Activated naive CD8-positive, alpha-beta T cell treated with anti-CD3 and anti-CD28 coated beads, Interleukin-2, amount 10 ng/mL, durations not matched to agents 7 days and 5 days (primary cell): ENCODE data around the gene PPP1R26. TPM values are rescaled to one million over a fixed set of nuclear protein-coding genes. Genes with fewer than 3 reads are reported as not detected.
"Not testable (repeated sequence)": the region's sequence is repeated elsewhere in the genome, so short reads cannot be mapped to it uniquely, and the experiment has no call there.

Experiments used
- ATAC-seq: fragments of 150-1000 bp; cut with Tn5 transposase; one replicate; pipeline ENCODE4 v1.10.0; 2021; ENCODE audit warnings: low read depth, moderate library complexity
- POLR2A ChIA-PET: fragments of 350-600 bp; sonication (Branson Sonifier 250); formaldehyde crosslinking; loops from one replicate; lab custom pipeline; 2021; ENCODE audit warnings: antibody characterized with exemption; lab: Charles Lee
- DNase-seq: peaks from one replicate; pipeline ENCODE4 v3.0.0; 2021
- H3K27ac Mint-ChIP-seq: one replicate; pipeline ENCODE4 v1.8.0; 2022; ENCODE audit warnings: mild to moderate bottlenecking, mixed read lengths
- H3K27me3 Mint-ChIP-seq: one replicate; pipeline ENCODE4 v1.8.0; 2022; ENCODE audit warnings: mild to moderate bottlenecking, moderate library complexity, mixed read lengths
- H3K36me3 Mint-ChIP-seq: one replicate; pipeline ENCODE4 v1.8.0; 2021; ENCODE audit warnings: mild to moderate bottlenecking, mixed read lengths
- H3K4me1 Mint-ChIP-seq: one replicate; pipeline ENCODE4 v1.8.0; 2021; ENCODE audit warnings: mixed read lengths
- H3K4me3 Mint-ChIP-seq: one replicate; pipeline ENCODE4 v1.8.0; 2022; ENCODE audit warnings: mild to moderate bottlenecking, moderate library complexity, mixed read lengths
- H3K9me3 Mint-ChIP-seq: one replicate; pipeline ENCODE4 v1.8.0; 2021; ENCODE audit warnings: mixed read lengths
- total RNA-seq, 2 experiments: library from RNA; stranded (reverse); gene quantifications; one replicate each; pipeline ENCODE4 v1.2.3, GENCODE V29; 2021

PPP1R26 gene
- total RNA-seq, 2 experiments from 2014 or later, result 0.17 to 0.28 TPM

- Mint-ChIP-seq H3K9me3 (no peaks in the 10 kb centered on the region), H3K27me3 (peaks cover 17% of the 10 kb centered on the region), H3K4me1 (no peaks in the 10 kb centered on the region), H3K36me3 (no peaks in the 10 kb centered on the region), H3K27ac (no peak overlapping the region), H3K4me3 (no peak overlapping the region)
- DNase-seq (no peak), ATAC-seq (no peak)
- POLR2A ChIA-PET, result no interaction called here
Observed at GRCh38 chr9:135521608-135522095, 42.1 kb downstream of the PPP1R26 start.

DNA sequence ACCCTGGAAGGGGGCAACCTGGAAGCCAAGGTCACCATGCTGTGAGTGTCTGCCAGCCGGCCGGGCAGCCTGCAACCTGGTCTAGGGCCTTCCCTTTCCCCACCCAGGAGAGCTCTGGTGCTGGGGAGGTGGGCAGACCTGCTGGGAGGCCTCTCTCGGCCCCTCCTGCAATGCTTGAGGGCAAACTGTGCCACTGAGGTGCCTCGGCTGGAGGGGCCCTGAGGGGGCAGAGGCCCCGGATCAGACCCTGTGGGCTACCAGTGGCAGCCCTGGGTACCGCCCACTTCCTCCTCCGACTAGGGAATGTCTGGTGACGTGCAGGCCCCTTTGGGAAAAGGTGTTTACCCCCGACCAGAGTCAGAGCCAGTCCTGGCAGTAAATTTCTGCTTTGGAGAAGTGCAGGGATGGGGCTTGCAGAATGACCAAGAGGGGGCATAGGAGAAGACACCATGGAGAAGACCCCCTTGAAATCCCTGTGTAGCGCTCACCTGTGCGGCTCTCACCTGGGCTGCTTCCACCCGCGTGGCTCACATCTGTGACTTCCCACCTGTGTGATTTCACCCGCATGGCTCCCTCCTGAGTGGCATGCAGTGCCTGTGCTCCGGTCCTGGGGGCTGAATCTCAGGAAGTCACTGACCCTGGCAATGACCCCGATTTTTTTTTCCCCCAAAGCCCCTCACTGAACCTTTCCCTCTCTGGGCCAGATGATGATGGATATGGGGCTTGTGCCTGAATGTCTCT, 42.7 kb downstream of the PPP1R26 start:
- POLR2A ChIA-PET, result no interaction called here
- ATAC-seq (no peak), DNase-seq (no peak)
- Mint-ChIP-seq H3K27me3 (peaks cover 16% of the 10 kb centered on the region), H3K27ac (no peak overlapping the region), H3K4me3 (no peak overlapping the region), H3K36me3 (no peaks in the 10 kb centered on the region), H3K4me1 (no peaks in the 10 kb centered on the region), H3K9me3 (no peaks in the 10 kb centered on the region)

DNA sequence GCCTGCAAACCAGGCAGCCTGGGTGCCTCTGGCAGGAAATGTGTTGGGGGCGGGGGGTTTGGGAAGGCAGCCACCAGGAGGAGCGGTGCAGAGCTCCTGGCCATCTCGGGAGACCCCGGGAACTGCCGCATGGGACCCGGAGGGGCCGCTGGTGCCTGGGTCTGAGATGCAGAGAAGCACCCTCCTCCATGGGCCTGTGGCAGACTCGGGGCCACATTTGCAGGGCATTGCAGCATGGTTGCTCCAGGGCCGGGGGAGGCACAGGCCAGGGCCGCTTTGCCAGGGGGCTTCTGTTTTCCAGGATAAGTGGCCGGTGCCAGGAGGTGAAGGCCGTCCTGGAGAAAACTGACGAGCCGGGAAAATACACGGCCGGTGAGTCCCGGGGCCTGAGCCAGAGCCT, 43.3 kb downstream of the PPP1R26 start:
- H3K27ac Mint-ChIP-seq, result no peak overlapping the region
- no peaks in the 10 kb centered on the region for H3K36me3 Mint-ChIP-seq
- H3K27me3 Mint-ChIP-seq, result peaks cover 11% of the 10 kb centered on the region

GRCh38 chr9:135523521-135524129, 44.0 kb downstream of the PPP1R26 start:
- no peak overlapping the region for H3K27ac Mint-ChIP-seq
- H3K36me3 Mint-ChIP-seq, result no peaks in the 10 kb centered on the region
- H3K4me1 Mint-ChIP-seq, result no peaks in the 10 kb centered on the region
- DNase-seq (no peak), ATAC-seq (no peak)
- H3K4me3 Mint-ChIP-seq, result no peak overlapping the region
- H3K27me3 Mint-ChIP-seq, result peaks cover 7% of the 10 kb centered on the region
- POLR2A ChIA-PET, result no interaction called here
- no peaks in the 10 kb centered on the region for H3K9me3 Mint-ChIP-seq

More for the DNA sequence above, 43.3 kb downstream of the PPP1R26 start:
- Mint-ChIP-seq H3K4me1 (no peaks in the 10 kb centered on the region), H3K4me3 (no peak overlapping the region), H3K9me3 (no peaks in the 10 kb centered on the region)
- ATAC-seq, result no peak
- DNase-seq, result no peak
- POLR2A ChIA-PET, result no interaction called here

- ATAC-seq (no peak), DNase-seq (no peak)
- Mint-ChIP-seq H3K9me3 (no peaks in the 10 kb centered on the region), H3K4me3 (no peak overlapping the region), H3K4me1 (peaks cover 1% of the 10 kb centered on the region), H3K27me3 (peaks cover 4% of the 10 kb centered on the region), H3K36me3 (no peaks in the 10 kb centered on the region), H3K27ac (no peak overlapping the region)
- POLR2A ChIA-PET, result interaction anchor here (0.6 kb wide), 1 partner anchor 115 kb away, joined by 3 read pairs; the partner anchor contains the start of gene GLT6D1
Observed at GRCh38 chr9:135524130-135524861, 44.7 kb downstream of the PPP1R26 start.

GRCh38 chr9:135525241-135526088, 45.9 kb downstream of the PPP1R26 start:
- Mint-ChIP-seq H3K27me3 (peaks cover 5% of the 10 kb centered on the region), H3K4me3 (no peak overlapping the region), H3K36me3 (no peaks in the 10 kb centered on the region), H3K9me3 (no peaks in the 10 kb centered on the region), H3K4me1 (peaks cover 1% of the 10 kb centered on the region), H3K27ac (no peak overlapping the region)
- ATAC-seq (no peak), DNase-seq (no peak)
- POLR2A ChIA-PET, result no interaction called here

DNA sequence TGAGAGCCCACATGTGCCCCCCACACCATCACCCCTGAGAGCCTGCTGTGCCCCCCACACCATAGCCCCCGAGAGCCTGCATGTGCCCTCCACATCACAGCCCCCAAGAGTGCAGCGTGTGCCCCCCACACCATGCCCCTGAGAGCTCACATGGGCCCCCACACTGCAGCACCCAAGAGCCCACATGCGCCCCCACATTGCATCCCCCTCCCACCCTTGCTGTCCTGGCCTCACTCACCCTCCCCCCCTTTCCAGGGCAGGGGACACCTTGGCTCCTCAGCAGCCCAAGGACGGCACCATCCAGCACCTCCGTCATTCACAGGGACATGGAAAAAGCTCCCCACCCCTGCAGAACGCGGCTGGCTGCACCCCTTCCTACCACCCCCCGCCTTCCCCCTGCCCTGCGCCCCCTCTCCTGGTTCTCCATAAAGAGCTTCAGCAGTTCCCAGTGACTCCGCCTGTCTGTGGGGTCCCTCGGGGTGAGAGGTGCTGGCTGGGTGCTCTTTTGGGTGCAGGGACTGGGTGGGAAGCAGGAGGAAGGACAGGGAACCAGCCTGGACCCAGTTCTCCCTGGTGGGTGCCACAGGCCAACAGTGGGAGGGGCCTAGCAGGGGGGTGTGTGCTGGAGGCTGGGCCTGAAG, 46.6 kb downstream of the PPP1R26 start:
- no peak for ATAC-seq
- Mint-ChIP-seq H3K36me3 (no peaks in the 10 kb centered on the region), H3K27ac (no peak overlapping the region), H3K4me3 (no peak overlapping the region), H3K27me3 (peaks cover 3% of the 10 kb centered on the region), H3K9me3 (no peaks in the 10 kb centered on the region), H3K4me1 (peaks cover 1% of the 10 kb centered on the region)
- POLR2A ChIA-PET, result no interaction called here
- no peak for DNase-seq

- ATAC-seq, result no peak
- POLR2A ChIA-PET, result no interaction called here
Observed at GRCh38 chr9:135526730-135527571, 47.4 kb downstream of the PPP1R26 start.

GRCh38 chr9:135528842-135529435, 49.4 kb downstream of the PPP1R26 start:
- POLR2A ChIA-PET, H3K27me3 Mint-ChIP-seq, H3K4me1 Mint-ChIP-seq, H3K36me3 Mint-ChIP-seq, DNase-seq, H3K4me3 Mint-ChIP-seq, H3K27ac Mint-ChIP-seq, ATAC-seq, H3K9me3 Mint-ChIP-seq: not testable (repeated sequence)

More at GRCh38 chr9:135526730-135527571, 47.4 kb downstream of the PPP1R26 start:
- peaks cover 3% of the 10 kb centered on the region for H3K27me3 Mint-ChIP-seq
- H3K36me3 Mint-ChIP-seq, result no peaks in the 10 kb centered on the region
- H3K4me3 Mint-ChIP-seq, result no peak overlapping the region
- H3K27ac Mint-ChIP-seq, result no peak overlapping the region
- DNase-seq, result no peak
- H3K4me1 Mint-ChIP-seq, result peaks cover 1% of the 10 kb centered on the region
- no peaks in the 10 kb centered on the region for H3K9me3 Mint-ChIP-seq

- H3K9me3 Mint-ChIP-seq, result no peaks in the 10 kb centered on the region
- peaks cover 1% of the 10 kb centered on the region for H3K4me1 Mint-ChIP-seq
- H3K36me3 Mint-ChIP-seq, result no peaks in the 10 kb centered on the region
- H3K4me3 Mint-ChIP-seq, result no peak overlapping the region
- no peak overlapping the region for H3K27ac Mint-ChIP-seq
- H3K27me3 Mint-ChIP-seq, result peaks cover 10% of the 10 kb centered on the region
- no peak for DNase-seq
- ATAC-seq, result no peak
- POLR2A ChIA-PET, result no interaction called here
Observed at GRCh38 chr9:135530146-135530545, 50.6 kb downstream of the PPP1R26 start.

DNA sequence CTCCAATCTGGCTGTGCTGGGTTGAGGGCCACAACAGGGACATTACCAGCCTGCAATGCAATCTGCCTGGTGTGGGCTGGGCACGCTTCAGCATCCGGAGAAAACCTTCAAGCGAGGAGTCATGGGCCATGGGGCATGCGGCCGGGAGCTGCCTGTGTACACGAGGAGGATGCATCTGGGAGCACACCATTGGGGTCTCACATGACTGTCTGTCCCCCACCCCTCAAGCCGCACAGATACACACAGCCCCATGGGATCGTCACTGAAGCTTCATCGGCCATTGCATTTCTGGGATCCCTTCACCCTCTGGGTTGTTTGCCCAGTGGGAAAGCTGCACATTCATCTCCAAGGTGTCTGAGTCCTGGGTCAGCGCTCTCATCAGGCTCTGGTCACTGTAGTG, 51.5 kb downstream of the PPP1R26 start:
- H3K9me3 Mint-ChIP-seq, result no peaks in the 10 kb centered on the region
- ATAC-seq, result no peak
- no peaks in the 10 kb centered on the region for H3K36me3 Mint-ChIP-seq
- DNase-seq, result no peak
- H3K27me3 Mint-ChIP-seq, result peaks cover 10% of the 10 kb centered on the region
- no peak overlapping the region for H3K27ac Mint-ChIP-seq
- peaks cover 1% of the 10 kb centered on the region for H3K4me1 Mint-ChIP-seq
- POLR2A ChIA-PET, result no interaction called here
- no peak overlapping the region for H3K4me3 Mint-ChIP-seq

- no peak for DNase-seq
- Mint-ChIP-seq H3K4me1 (peaks cover 1% of the 10 kb centered on the region), H3K27ac (no peak overlapping the region), H3K9me3 (no peaks in the 10 kb centered on the region), H3K27me3 (peaks cover 12% of the 10 kb centered on the region), H3K4me3 (no peak overlapping the region), H3K36me3 (no peaks in the 10 kb centered on the region)
- ATAC-seq, result no peak
- POLR2A ChIA-PET, result no interaction called here
Observed at GRCh38 chr9:135533113-135533512, 53.5 kb downstream of the PPP1R26 start.
